Measurements from ENCODE around the gene PCDHA9.
A peak's percentile ranks its signal among the peaks of the same experiment; 100 is the strongest.

- TF ChIP-seq CTCF (IDR thresholded peaks at IDR 0.05; ENCODE audit: low read depth, low read length, poor library complexity, severe bottlenecking) (peak; percentile 41), EZH2phosphoT487 (IDR thresholded peaks at IDR 0.05; ENCODE audit: borderline replicate concordance, low read length) (no peak)
Observed at GRCh38 chr5:140882591-140882899, 34.4 kb downstream of the PCDHA9 start.

All from DOHH2 (cell line).